ENCODE data around the gene KIRREL3. TPM values are rescaled to one million over a fixed set of nuclear protein-coding genes. Genes with fewer than 3 reads are reported as not detected.

KIRREL3 gene
- total RNA-seq, 2 experiments from 2014 or later, result not detected

GRCh38 chr11:126683766-126684728, 316.5 kb downstream of the KIRREL3 start:
- no peak overlapping the region for H3K27ac Mint-ChIP-seq
- H3K36me3 Mint-ChIP-seq (ENCODE audit: low read depth), result no peaks in the 10 kb centered on the region
- H3K4me3 Mint-ChIP-seq, result no peak overlapping the region
- ChIA-PET POLR2A (no interaction called here), CTCF (no interaction called here)
- H3K9me3 Mint-ChIP-seq, result no peaks in the 10 kb centered on the region
- no peaks in the 10 kb centered on the region for H3K4me1 Mint-ChIP-seq
- peaks cover 6% of the 10 kb centered on the region for H3K27me3 Mint-ChIP-seq
- DNase-seq, result no peak

DNA sequence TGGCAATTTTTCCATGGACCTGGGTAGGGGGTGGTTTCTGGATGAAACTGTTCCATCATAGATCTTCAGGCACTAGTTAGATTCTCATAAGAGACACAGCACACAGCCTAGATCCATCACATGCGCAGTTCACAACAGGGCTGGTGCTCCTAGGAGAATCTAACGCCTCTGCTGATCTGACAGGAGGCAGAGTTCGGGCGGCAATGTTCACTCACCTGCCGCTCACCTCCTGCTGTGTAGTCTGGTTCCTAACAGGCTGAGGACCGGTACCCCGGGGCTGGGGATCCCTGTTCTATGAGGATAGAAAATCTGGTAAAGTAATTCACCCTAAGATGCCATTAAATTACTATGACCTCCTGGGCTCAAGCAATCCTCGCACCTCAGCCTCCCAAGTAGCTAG, 318.0 kb downstream of the KIRREL3 start:
- ChIA-PET CTCF (no interaction called here), POLR2A (no interaction called here)
- Mint-ChIP-seq H3K27me3 (peaks cover 6% of the 10 kb centered on the region), H3K9me3 (no peaks in the 10 kb centered on the region), H3K27ac (no peak overlapping the region), H3K4me3 (no peak overlapping the region), H3K4me1 (no peaks in the 10 kb centered on the region), H3K36me3 (ENCODE audit: low read depth) (no peaks in the 10 kb centered on the region)
- DNase-seq, result no peak

DNA sequence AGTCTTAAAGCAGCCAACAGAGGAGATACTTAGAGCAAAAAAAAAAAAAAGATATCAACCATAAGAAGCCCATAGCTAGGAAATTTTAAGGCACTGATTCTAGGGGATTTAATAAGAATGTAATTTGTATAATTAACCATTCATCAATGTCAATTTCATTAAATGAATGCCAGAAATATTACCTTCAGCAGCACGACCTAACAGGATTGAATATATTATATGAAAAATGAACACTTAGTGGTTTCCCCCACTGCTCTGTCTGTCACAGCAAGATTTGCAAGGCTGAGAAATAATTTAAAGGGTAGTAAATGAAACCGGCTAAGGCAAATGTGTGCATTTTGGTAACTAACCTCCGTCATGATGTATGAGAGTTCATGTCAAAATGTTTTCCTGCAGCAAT, 319.9 kb downstream of the KIRREL3 start:
- Mint-ChIP-seq H3K9me3 (no peaks in the 10 kb centered on the region), H3K4me1 (no peaks in the 10 kb centered on the region), H3K27ac (no peak overlapping the region), H3K27me3 (peaks cover 6% of the 10 kb centered on the region), H3K4me3 (no peak overlapping the region), H3K36me3 (ENCODE audit: low read depth) (no peaks in the 10 kb centered on the region)
- no peak for DNase-seq
- ChIA-PET POLR2A (no interaction called here), CTCF (no interaction called here)

DNA sequence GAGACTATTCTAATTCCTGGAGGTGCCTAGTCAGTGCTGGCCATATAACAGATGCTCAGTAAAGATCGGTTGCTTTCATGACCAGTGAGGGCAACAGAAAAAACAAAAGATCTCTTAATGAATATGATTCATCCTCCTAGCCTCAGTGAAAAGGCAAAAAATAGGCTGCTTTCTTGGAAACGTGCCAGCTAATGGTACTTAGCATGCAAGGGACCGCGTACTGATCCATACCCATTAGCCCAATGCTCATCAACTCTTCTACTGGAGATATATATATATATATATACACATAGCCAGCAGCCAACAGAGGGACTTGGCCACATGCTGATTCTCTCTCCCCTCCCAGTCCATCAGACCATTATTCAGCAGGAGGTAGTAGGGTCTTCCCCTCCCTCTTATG, 320.4 kb downstream of the KIRREL3 start:
- no peak overlapping the region for H3K27ac Mint-ChIP-seq
- H3K9me3 Mint-ChIP-seq, result no peaks in the 10 kb centered on the region
- peaks cover 6% of the 10 kb centered on the region for H3K27me3 Mint-ChIP-seq
- no peaks in the 10 kb centered on the region for H3K36me3 Mint-ChIP-seq (ENCODE audit: low read depth)
- no peaks in the 10 kb centered on the region for H3K4me1 Mint-ChIP-seq
- ChIA-PET POLR2A (no interaction called here), CTCF (no interaction called here)
- no peak overlapping the region for H3K4me3 Mint-ChIP-seq
- DNase-seq, result no peak

GRCh38 chr11:126679033-126679432, 321.5 kb downstream of the KIRREL3 start:
- H3K4me1 Mint-ChIP-seq, result no peaks in the 10 kb centered on the region
- H3K36me3 Mint-ChIP-seq (ENCODE audit: low read depth), result no peaks in the 10 kb centered on the region
- H3K4me3 Mint-ChIP-seq, result no peak overlapping the region
- DNase-seq, result no peak
- H3K27me3 Mint-ChIP-seq, result peaks cover 6% of the 10 kb centered on the region
- H3K9me3 Mint-ChIP-seq, result no peaks in the 10 kb centered on the region
- POLR2A ChIA-PET, result no interaction called here
- CTCF ChIA-PET, result interaction anchor here (1.1 kb wide), 1 partner anchor 10 kb away, joined by 4 read pairs; no protein-coding TSS in a partner anchor
- no peak overlapping the region for H3K27ac Mint-ChIP-seq

GRCh38 chr11:126676536-126676935, 324.0 kb downstream of the KIRREL3 start:
- Mint-ChIP-seq H3K27me3 (peaks cover 10% of the 10 kb centered on the region), H3K9me3 (no peaks in the 10 kb centered on the region), H3K4me1 (no peaks in the 10 kb centered on the region), H3K27ac (no peak overlapping the region), H3K36me3 (ENCODE audit: low read depth) (no peaks in the 10 kb centered on the region), H3K4me3 (no peak overlapping the region)
- DNase-seq, result no peak
- ChIA-PET POLR2A (no interaction called here), CTCF (no interaction called here)

DNA sequence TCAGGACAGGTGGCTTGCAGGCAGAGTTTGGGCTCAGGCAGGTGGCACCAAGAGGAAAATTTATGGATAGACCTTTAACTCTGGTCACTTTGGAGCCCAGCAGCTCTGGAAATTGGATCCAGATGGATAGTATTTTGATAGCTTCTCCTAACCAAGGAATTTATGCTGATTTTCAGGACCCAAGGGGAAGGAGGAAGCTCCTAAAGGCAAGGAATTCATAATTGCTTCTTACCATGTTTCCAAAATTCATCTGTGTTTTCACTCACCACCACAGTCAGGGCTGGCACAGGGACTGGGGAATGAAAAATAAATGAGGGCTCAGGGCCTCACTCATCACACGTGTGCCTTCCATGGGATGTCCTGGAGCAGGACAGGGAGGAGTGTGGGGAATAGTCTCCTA, 327.3 kb downstream of the KIRREL3 start:
- DNase-seq, result no peak
- CTCF ChIA-PET, result no interaction called here
- no peaks in the 10 kb centered on the region for H3K4me1 Mint-ChIP-seq

GRCh38 chr11:126669416-126669815, 331.2 kb downstream of the KIRREL3 start:
- Mint-ChIP-seq H3K36me3 (ENCODE audit: low read depth) (no peaks in the 10 kb centered on the region), H3K4me3 (no peak overlapping the region), H3K27me3 (peaks cover 9% of the 10 kb centered on the region), H3K27ac (no peak overlapping the region), H3K4me1 (no peaks in the 10 kb centered on the region), H3K9me3 (no peaks in the 10 kb centered on the region)
- ChIA-PET CTCF (no interaction called here), POLR2A (no interaction called here)
- DNase-seq, result no peak

More for the DNA sequence above, 327.3 kb downstream of the KIRREL3 start:
- Mint-ChIP-seq H3K9me3 (no peaks in the 10 kb centered on the region), H3K4me3 (no peak overlapping the region), H3K36me3 (ENCODE audit: low read depth) (no peaks in the 10 kb centered on the region), H3K27me3 (peaks cover 9% of the 10 kb centered on the region), H3K27ac (no peak overlapping the region)
- POLR2A ChIA-PET, result no interaction called here

- H3K4me3 Mint-ChIP-seq, result no peak overlapping the region
- no peak for DNase-seq
- H3K27me3 Mint-ChIP-seq, result peaks cover 4% of the 10 kb centered on the region
- no peaks in the 10 kb centered on the region for H3K9me3 Mint-ChIP-seq
- H3K27ac Mint-ChIP-seq, result no peak overlapping the region
- H3K36me3 Mint-ChIP-seq (ENCODE audit: low read depth), result no peaks in the 10 kb centered on the region
- POLR2A ChIA-PET, result no interaction called here
- H3K4me1 Mint-ChIP-seq, result no peaks in the 10 kb centered on the region
- CTCF ChIA-PET, result no interaction called here
These were observed 335.9 kb downstream of the KIRREL3 start for GRCh38 chr11:126664643-126665042.

GRCh38 chr11:126663749-126664592, 336.6 kb downstream of the KIRREL3 start:
- Mint-ChIP-seq H3K4me1 (no peaks in the 10 kb centered on the region), H3K9me3 (no peaks in the 10 kb centered on the region), H3K36me3 (ENCODE audit: low read depth) (no peaks in the 10 kb centered on the region), H3K27ac (no peak overlapping the region), H3K4me3 (no peak overlapping the region), H3K27me3 (peaks cover 4% of the 10 kb centered on the region)
- ChIA-PET CTCF (no interaction called here), POLR2A (no interaction called here)
- no peak for DNase-seq

DNA sequence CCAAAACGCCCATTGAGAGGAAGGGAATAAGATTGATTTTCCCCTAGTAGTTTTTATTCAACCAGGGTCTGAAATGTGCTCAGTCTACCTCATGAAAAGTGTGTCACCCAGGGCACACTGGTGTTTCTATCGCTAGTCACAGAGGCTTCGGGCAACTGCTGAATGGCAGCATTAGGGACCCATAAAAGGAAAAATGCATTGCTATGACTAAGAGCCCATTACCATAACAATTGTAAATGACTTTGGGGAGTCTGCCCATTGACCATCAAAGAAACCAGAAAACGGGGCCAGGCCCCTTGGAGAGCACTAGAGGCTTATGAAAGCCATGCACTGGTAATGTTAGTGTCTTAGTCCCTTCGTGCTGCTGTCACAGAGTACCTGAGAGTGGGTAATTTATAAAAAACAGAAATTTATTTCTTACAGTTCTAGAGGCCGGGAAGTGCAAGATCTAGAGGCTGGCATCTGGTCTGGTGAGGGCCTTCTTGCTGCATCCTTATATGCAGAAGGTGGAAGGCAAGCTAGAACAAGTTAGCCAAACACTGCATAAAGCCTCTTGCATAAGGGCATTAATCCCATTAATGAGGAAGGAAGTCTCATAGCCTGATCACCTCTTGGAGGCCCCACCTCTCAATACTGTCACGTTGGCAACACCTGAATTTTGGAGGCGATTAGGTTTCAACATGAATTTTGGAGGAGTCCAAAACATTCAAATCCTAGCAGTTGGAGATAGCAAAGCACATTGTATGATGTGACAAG, 338.4 kb downstream of the KIRREL3 start:
- Mint-ChIP-seq H3K9me3 (no peaks in the 10 kb centered on the region), H3K36me3 (ENCODE audit: low read depth) (no peaks in the 10 kb centered on the region), H3K27me3 (peaks cover 4% of the 10 kb centered on the region), H3K4me1 (no peaks in the 10 kb centered on the region), H3K27ac (no peak overlapping the region), H3K4me3 (no peak overlapping the region)
- no peak for DNase-seq
- CTCF ChIA-PET, result no interaction called here
- POLR2A ChIA-PET, result no interaction called here

DNA sequence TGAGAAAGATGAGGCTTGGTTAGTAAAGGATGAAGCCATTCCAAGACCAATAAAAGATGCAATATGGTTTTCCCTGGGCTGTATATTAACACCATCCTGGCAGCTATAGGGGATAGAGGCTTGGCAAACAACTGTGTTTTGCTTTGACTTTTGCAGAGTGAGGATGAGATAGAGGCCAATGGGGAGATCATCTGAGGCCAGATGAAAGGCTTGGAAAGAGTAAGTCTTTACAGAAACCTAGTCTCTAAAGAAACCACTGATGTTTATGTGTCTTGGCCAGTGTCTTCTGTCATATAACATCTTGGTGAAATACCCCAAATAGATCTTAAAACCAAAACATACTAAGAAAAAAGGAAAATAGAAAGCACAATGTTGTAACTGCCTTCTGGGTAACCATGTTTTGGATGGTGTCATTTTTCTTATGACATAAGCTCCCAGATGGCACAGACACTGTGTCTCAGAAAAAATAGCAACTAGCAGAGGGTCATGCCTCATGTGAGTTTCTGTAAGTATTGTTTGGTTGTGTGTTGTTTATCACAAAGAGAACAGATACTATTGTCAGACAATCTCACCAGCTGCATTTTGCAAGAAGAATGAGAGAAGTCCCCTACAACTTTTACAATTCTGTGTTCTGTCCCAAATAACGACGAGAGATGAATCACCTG, 339.7 kb downstream of the KIRREL3 start:
- ChIA-PET POLR2A (no interaction called here), CTCF (no interaction called here)
- H3K9me3 Mint-ChIP-seq, result no peaks in the 10 kb centered on the region
- H3K4me3 Mint-ChIP-seq, result no peak overlapping the region
- DNase-seq, result no peak
- H3K27me3 Mint-ChIP-seq, result peaks cover 4% of the 10 kb centered on the region
- H3K4me1 Mint-ChIP-seq, result no peaks in the 10 kb centered on the region
- H3K27ac Mint-ChIP-seq, result no peak overlapping the region
- H3K36me3 Mint-ChIP-seq (ENCODE audit: low read depth), result no peaks in the 10 kb centered on the region

Measured in activated CD4-positive, alpha-beta T cell treated with anti-CD3 and anti-CD28 coated beads, Interleukin-2, amount 10 ng/mL, durations not matched to agents 7 days and 5 days (primary cell).